ENCODE results near the gene PARD3.

GRCh38 chr10:34081948-34082347 lies 733.1 kb downstream of the PARD3 start:
- TF ChIP-seq EZH2phosphoT487 (IDR thresholded peaks at IDR 0.05; ENCODE audit: insufficient read depth, low read depth) (no peak), EZH2 (IDR thresholded peaks at IDR 0.05; ENCODE audit: insufficient read depth, poor library complexity, severe bottlenecking) (no peak)
